HG02678 (cell line): ENCODE measurements around the gene DCHS2.

ENCODE experiments used
- ATAC-seq: cut with Tn5 transposase; IDR thresholded peaks from one replicate; pipeline ENCODE4 v1.9.1; 2021; ENCODE audit warnings: mild to moderate bottlenecking, moderate library complexity; ENCODE audit not compliant: unreplicated experiment

The DCHS2 gene

DNA sequence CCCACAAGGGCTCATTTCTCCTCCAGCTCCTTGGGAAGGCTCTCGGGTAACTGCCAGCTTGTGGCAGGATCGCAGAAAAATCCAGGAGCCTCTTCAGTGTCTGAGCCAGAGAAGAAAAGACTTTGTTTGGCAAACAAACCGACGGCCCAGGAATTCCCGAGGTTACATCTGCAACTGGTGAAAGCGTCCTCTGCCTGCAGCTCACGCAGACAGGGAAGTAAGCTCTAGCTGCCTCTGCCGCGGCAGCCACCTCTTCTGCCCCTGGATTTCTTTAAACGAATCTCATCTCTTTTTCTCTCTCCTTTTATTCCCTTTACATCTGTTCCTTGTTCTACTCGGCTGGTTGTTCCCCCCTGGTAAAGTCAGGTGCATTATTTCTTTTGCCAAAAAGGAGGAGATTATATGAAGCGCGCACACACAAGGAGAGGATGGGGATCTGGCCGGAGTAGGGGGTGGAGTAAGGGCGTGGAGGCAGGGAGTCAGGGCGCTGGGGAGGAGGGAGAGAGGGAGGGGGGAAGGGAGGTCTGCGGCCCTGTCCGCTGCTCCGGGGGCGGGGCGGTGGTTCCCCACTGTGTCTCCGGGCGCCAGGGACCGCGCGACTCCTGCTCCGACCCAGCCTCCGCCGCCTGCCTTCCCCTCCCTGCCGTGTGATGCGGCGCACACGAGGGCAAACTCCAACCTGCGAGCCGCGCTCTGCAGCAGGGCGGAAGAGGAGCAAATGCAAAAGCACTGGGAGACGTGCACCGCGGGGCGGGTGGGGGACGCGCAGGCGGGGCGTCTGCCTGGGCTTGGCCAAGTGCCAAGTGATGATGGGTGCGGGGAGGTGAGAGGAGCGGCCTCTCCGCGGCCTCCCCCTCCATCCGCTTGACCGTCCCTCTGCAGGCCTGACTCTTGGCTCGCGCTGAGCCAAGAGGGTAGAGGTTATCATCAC is at the start of gene DCHS2:
TSS of gene DCHS2 (minus strand) at position 459 of the 931 bp plus-strand sequence. CDS start at position 15, 444 bp downstream.
- peak; percentile 57 for ATAC-seq

- ATAC-seq = no peak
These were observed 42.7 kb upstream of the DCHS2 start for GRCh38 chr4:154534296-154534695.

DNA sequence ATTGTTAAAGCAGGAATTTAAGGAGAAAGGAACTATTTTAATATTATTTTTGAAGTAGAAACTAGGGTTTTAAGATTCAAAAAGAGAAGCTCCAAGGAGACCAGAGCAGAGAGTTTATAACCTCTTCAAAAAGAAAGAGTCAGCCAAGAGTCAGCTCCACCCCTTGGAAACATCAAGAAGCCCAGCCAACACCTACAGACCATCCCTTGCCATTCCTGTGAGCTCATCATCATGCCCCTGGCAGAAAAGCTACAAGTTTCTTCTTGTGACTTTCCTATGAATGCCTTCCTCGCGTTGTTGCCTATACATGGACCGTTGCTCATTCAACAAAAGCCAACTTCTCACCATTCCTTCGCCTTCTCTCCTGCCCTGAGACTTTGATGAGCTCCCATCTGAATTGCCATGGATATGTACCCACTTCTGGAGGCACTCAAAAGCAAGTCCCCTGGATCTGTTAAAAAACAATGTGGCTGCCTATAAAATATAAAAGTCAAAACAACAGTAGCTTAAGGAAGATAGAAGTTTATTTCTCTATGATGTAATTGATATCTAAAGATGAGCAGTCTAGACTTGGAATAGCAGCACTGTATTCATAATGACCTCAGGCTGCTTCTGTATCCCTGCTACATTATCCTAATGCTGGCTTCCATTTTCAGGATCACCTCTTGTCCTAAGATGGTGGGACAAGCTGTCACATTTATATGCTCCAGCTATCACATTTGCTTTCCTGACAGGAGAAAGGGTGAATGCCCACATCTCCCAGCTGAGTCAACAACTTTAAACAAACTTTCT is 38.3 kb upstream of the DCHS2 start:
- no peak for ATAC-seq

- ATAC-seq = no peak
These were observed 37.3 kb upstream of the DCHS2 start for GRCh38 chr4:154528869-154529268.

GRCh38 chr4:154527308-154527707 is 35.7 kb upstream of the DCHS2 start:
- ATAC-seq = no peak

DNA sequence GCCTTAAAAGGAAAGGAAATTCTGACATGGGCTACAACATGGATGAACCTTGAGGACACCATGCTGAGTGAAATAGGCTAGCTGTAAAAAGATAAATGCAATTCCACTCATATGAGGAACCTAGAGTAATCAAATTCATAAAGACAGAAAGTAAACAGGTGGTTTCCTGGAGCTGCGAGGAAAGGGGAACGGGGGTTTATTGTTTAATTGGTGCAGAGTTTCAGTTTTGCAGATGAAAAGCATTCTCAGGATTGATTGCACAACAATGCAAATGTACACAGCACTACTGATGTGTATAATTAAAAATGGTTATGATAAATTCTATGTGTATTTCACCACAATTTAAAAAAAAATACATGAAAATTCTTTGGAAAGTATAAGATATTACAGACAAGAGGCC is 34.6 kb upstream of the DCHS2 start:
- no peak for ATAC-seq

DNA sequence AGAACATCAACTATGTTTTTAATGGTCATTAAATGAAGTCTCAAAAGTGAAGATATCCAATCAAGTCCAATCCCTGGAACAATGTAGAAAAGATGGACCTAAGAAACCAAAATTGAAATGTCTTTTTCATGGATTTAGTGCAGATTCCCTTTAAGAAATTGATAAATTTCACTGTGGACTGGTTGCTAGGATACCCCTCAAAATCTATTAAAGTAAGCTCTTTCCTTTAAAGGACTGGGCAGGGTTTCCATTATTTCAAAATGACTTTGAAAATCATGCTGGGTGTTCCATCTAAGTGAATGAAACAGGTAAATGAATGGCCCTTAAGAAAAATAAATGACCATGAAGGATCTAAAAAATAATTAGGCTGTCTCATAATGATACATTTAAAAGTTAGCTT is 30.0 kb upstream of the DCHS2 start:
- no peak for ATAC-seq

GRCh38 chr4:154519214-154519613 is 27.6 kb upstream of the DCHS2 start:
- ATAC-seq = no peak

- ATAC-seq = no peak
These were observed 26.0 kb upstream of the DCHS2 start for GRCh38 chr4:154517591-154517990.

GRCh38 chr4:154516318-154517029 is 24.9 kb upstream of the DCHS2 start:
- no peak for ATAC-seq

DNA sequence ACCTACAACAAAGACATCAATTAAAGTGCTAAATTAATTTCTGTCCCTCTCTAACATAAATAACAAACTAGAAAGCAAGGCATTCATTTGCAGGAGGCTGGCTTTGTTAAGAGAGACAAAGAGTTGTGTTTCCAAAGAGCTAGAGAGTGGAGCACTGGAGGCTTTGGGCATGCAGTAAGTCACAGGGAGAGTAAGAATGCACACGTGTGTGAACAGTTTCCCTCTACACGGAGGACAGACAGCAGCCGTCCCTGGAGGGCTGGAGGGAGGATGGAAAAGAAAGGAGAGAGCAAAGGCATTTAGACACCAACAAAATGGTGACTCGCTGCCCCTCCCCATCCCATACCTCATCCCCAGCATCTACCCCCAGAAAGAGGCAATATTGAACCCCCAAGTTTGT is 20.4 kb upstream of the DCHS2 start:
- ATAC-seq = no peak

- no peak for ATAC-seq
These were observed 19.9 kb upstream of the DCHS2 start for GRCh38 chr4:154511548-154511947.

- no peak for ATAC-seq
These were observed 15.6 kb upstream of the DCHS2 start for GRCh38 chr4:154507156-154507555.

DNA sequence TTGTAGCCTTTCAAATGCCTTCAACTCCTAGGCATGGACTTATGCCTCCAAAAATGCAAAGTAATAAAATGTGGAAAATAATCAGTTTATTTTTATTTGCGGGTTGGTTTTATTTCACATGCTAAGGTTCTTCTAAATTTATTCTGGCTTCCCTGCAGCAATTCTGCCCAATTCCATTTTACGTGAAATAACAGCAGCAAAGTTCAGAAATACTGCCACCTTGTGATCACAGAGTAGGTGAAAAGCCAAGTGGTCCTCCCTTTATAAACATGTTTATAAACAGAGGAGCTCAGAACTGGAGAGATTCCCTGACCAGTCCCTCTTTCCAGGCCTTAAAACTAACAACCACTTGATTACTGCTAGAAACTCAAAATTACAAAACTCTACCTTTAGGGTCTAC is 14.7 kb upstream of the DCHS2 start:
- peak; percentile 68 for ATAC-seq

DNA sequence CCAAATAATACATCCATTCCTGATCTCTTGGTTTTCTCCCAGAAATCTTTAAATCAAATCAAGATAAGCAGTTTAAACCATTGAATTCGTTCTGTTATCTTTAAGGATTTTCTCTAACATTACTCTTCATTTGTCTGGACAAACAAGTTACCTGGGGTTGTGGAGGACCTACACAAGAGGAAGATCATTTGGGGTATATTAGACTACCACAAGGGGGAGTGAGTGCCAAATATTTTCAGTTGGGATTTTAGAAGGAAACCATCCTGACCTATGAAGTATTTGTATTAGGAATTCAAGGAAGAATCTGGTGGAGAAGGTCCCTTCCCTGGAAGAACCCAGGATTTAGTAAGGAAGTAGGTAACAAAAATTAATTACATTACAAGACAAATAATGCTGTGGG is 12.0 kb upstream of the DCHS2 start:
- ATAC-seq = no peak

DNA sequence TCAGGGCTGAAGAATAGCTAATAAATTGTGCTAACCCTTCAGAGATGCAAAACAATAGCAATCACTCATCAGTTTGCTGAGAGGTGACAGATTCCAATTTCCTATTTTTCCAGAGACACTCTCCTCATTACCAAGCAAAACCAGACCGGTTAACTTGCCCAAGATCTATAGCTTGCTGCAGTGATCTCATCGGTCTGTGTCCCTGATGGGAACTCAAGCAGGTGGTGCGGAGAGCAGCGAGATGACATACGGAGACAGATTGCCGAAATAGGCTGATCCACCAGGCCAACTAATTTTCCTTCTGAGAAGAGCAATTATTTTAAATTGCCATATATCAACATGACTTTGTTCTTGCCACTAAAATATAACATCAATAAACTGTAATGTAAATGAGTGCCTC is 10.5 kb upstream of the DCHS2 start:
- ATAC-seq = no peak

DNA sequence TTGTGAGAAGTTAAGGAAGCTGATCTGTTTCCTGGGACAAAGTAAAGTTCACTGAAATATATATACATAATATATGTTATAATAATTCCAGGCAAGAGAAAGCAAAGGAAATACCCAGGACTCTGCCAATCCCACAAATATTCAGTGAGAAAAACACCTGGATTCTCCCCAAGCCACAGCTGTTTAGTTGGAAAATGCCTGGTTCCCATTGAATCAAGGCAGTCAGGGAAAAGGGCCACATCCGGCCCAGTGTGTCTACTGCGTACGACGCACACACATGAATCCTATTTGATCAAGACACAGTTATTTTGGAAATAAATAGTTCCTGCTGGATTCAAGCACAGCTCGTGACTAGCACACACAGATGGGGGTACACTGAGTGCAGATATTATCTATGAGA is 6.3 kb upstream of the DCHS2 start:
- ATAC-seq = no peak

- ATAC-seq = no peak
These were observed 4.3 kb upstream of the DCHS2 start for GRCh38 chr4:154495867-154496266.

- ATAC-seq = no peak
These were observed 689 bp upstream of the DCHS2 start for GRCh38 chr4:154492288-154492687.

GRCh38 chr4:154490583-154491340 is 837 bp downstream of the DCHS2 start:
- peak; percentile 76 for ATAC-seq

DNA sequence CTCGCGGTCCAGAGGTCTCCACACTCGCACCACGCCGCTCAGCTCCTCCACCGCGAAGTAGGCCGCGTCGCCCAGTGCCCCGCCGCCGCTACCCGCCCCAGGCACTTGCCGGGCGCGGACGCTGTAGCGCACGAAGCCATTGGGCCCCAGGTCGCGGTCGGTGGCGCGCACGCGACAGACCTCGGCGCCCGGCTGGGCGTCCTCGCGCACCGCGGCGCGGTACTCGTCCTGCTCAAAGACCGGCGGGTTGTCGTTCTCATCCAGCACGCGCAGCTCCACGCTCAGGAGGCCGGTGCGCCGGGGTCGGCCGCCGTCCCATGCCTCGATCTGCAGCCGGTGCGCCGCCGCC is 1.4 kb downstream of the DCHS2 start:
- no peak for ATAC-seq
